ENCODE measurements around the gene BCL3. TPM values are rescaled to one million over a fixed set of nuclear protein-coding genes. Genes with fewer than 3 reads are reported as not detected.

The BCL3 gene, protein sequence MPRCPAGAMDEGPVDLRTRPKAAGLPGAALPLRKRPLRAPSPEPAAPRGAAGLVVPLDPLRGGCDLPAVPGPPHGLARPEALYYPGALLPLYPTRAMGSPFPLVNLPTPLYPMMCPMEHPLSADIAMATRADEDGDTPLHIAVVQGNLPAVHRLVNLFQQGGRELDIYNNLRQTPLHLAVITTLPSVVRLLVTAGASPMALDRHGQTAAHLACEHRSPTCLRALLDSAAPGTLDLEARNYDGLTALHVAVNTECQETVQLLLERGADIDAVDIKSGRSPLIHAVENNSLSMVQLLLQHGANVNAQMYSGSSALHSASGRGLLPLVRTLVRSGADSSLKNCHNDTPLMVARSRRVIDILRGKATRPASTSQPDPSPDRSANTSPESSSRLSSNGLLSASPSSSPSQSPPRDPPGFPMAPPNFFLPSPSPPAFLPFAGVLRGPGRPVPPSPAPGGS
- total RNA-seq (2.7 TPM), polyA plus RNA-seq (ENCODE audit: insufficient read depth in 1 of 8, insufficient read length in 8 of 8, low replicate concordance in 1 of 8) (10 to 100 TPM; 10.8 to 19.2 (median 14.5) TPM)
- long read RNA-seq, donor 1, partial matches to known transcripts: 0 of 4 reads
- long read RNA-seq, donor 1, other reads (novel, unspliced or antisense): 0 of 4 reads
- long read RNA-seq, donor 2, partial matches to known transcripts: 0 of 3 reads
- long read RNA-seq, donor 2, other reads (novel, unspliced or antisense): 0 of 3 reads
- long read RNA-seq, donor 3, transcript BCL3-201 (9 exons, 2,038 nt): major isoform, 10 of 11 reads
- long read RNA-seq, donor 3, partial matches to known transcripts: 0 of 11 reads
- long read RNA-seq, donor 3, other reads (novel, unspliced or antisense): 0 of 11 reads
- long read RNA-seq, donor 4, partial matches to known transcripts: 10 of 19 reads
- long read RNA-seq, donor 4, other reads (novel, unspliced or antisense): 0 of 19 reads
- long read RNA-seq, donor 5, partial matches to known transcripts: 0 of 6 reads
- long read RNA-seq, donor 5, other reads (novel, unspliced or antisense): 0 of 6 reads
- long read RNA-seq, donor 6, partial matches to known transcripts: 0 of 3 reads
- long read RNA-seq, donor 6, other reads (novel, unspliced or antisense): 0 of 3 reads
- long read RNA-seq, donor 7, partial matches to known transcripts: 0 of 5 reads
- long read RNA-seq, donor 7, other reads (novel, unspliced or antisense): 0 of 5 reads
- long read RNA-seq, donor 8, partial matches to known transcripts: 0 of 3 reads
- long read RNA-seq, donor 8, other reads (novel, unspliced or antisense): 0 of 3 reads
- long read RNA-seq, donor 9, partial matches to known transcripts: 0 of 6 reads
- long read RNA-seq, donor 9, other reads (novel, unspliced or antisense): 0 of 6 reads
- long read RNA-seq, donor 10, partial matches to known transcripts: 0 of 1 reads
- long read RNA-seq, donor 10, other reads (novel, unspliced or antisense): 0 of 1 reads
- long read RNA-seq, donor 11, partial matches to known transcripts: 0 of 8 reads
- long read RNA-seq, donor 11, other reads (novel, unspliced or antisense): 0 of 8 reads

GRCh38 chr19:44748426-44749254 lies at the start of gene BCL3:
BCL3 (plus strand) TSS chr19:44748708; CDS start chr19:44748791, 83 bp downstream.
- Histone ChIP-seq H3K9me3 (replicated peaks; ENCODE audit: control insufficient read depth, low read depth, low read length) (no peaks in the 10 kb centered on the region), H3K4me3 (ENCODE audit: low read length) (peak within 1 kb of the TSS; percentile 64), H3K27ac (ENCODE audit: low read length) (peak within 1 kb of the TSS; percentile 79), H3K36me3 (ENCODE audit: control insufficient read depth, insufficient read depth, low read length) (peaks cover 16% of the 10 kb centered on the region), H3K4me1 (ENCODE audit: control insufficient read depth, insufficient read depth, low read length) (peaks cover 63% of the 10 kb centered on the region), H3K27me3 (ENCODE audit: control insufficient read depth, insufficient read depth, low read length) (no peaks in the 10 kb centered on the region)
- no peak for DNase-seq
- WGBS (ENCODE audit: insufficient coverage): under 1% methylated on average over 82 of the region's 88 CpGs

GRCh38 chr19:44700547-44700946 lies 48.0 kb upstream of the BCL3 start:
- Histone ChIP-seq H3K4me1 (ENCODE audit: control insufficient read depth, insufficient read depth, low read length) (peaks cover 8% of the 10 kb centered on the region), H3K9me3 (replicated peaks; ENCODE audit: control insufficient read depth, low read depth, low read length) (no peaks in the 10 kb centered on the region), H3K36me3 (ENCODE audit: control insufficient read depth, insufficient read depth, low read length) (no peaks in the 10 kb centered on the region), H3K4me3 (ENCODE audit: low read length) (no peak overlapping the region), H3K27ac (ENCODE audit: low read length) (no peak overlapping the region), H3K27me3 (ENCODE audit: control insufficient read depth, insufficient read depth, low read length) (peaks cover 2% of the 10 kb centered on the region)
- WGBS (ENCODE audit: insufficient coverage): 81% methylated on average over 4 of the region's 5 CpGs
- DNase-seq: no peak

GRCh38 chr19:44701228-44701627 lies 47.3 kb upstream of the BCL3 start:
- Histone ChIP-seq H3K27ac (ENCODE audit: low read length) (no peak overlapping the region), H3K4me1 (ENCODE audit: control insufficient read depth, insufficient read depth, low read length) (peaks cover 14% of the 10 kb centered on the region), H3K4me3 (ENCODE audit: low read length) (no peak overlapping the region), H3K36me3 (ENCODE audit: control insufficient read depth, insufficient read depth, low read length) (no peaks in the 10 kb centered on the region), H3K27me3 (ENCODE audit: control insufficient read depth, insufficient read depth, low read length) (peaks cover 2% of the 10 kb centered on the region), H3K9me3 (replicated peaks; ENCODE audit: control insufficient read depth, low read depth, low read length) (no peaks in the 10 kb centered on the region)
- 90% methylated on average over 5 of the region's 15 CpGs for WGBS (ENCODE audit: insufficient coverage)
- no peak for DNase-seq

DNA sequence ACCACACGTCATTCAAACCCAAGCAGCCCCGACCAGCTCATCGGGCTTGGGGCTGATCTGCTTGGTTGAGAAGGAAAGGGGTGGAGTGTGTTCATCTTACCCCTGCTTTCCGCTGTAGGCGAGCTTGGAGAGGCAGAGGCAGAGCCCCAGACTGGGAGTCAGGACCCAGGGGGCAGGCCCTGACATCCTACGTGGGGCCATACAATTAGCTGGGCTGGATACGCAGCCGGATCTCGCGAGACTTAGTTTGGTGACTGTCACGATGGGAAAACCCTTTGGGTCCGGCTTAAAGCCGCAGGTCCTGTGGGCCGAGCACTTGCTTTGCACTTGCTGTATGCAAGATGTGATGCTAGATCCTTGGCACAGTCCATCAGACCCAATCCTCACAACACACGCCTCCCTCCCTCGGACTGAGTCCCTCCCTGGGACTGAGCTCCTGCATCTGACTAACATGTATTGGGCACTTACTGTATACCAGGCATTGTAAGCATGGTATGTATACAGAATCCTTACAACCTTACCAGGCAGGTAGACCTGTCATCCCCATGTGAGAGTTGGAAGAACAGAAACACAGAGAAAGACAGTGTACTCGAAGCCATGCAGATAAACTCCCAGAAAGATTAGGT lies 45.8 kb upstream of the BCL3 start:
- 64% methylated on average over 11 of the region's 17 CpGs for WGBS (ENCODE audit: insufficient coverage)
- DNase-seq: no peak

DNA sequence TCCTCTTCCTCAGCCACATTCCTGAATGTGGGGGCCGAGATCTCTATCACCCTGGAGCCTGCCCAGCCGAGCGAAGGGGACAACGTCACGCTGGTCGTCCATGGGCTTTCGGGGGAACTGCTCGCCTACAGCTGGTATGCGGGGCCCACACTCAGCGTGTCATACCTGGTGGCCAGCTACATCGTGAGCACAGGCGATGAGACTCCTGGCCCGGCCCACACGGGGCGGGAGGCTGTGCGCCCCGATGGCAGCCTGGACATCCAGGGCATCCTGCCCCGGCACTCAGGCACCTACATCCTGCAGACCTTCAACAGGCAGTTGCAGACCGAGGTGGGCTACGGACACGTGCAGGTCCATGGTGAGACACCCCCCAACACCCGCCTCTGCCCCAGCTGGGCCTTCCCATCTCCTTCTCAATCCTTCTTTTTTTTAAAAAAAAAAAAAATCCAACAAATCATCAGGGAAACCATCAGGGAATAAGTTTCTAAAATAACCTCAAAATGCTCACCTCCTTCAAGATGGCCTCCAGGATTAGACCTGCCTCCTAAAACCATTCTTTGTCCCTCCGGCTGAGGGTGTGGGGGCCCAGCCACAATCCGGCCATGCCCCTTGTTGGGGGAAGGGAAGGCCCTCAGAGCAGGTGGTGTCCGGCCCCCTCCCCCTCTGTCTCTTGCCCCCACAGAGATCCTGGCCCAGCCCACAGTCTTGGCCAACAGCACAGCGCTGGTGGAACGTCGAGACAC lies 45.0 kb upstream of the BCL3 start:
- peaks cover 22% of the 10 kb centered on the region for H3K4me1 ChIP-seq (ENCODE audit: control insufficient read depth, insufficient read depth, low read length)
- WGBS (ENCODE audit: insufficient coverage): 80% methylated on average over 26 of the region's 28 CpGs
- H3K36me3 ChIP-seq (ENCODE audit: control insufficient read depth, insufficient read depth, low read length): no peaks in the 10 kb centered on the region
- H3K27ac ChIP-seq (ENCODE audit: low read length): no peak overlapping the region
- no peak overlapping the region for H3K4me3 ChIP-seq (ENCODE audit: low read length)
- H3K27me3 ChIP-seq (ENCODE audit: control insufficient read depth, insufficient read depth, low read length): no peaks in the 10 kb centered on the region
- H3K9me3 ChIP-seq (replicated peaks; ENCODE audit: control insufficient read depth, low read depth, low read length): no peaks in the 10 kb centered on the region
- no peak for DNase-seq

More for the DNA sequence above, 45.8 kb upstream of the BCL3 start:
- no peak overlapping the region for H3K27ac ChIP-seq (ENCODE audit: low read length)
- no peak overlapping the region for H3K4me3 ChIP-seq (ENCODE audit: low read length)
- H3K4me1 ChIP-seq (ENCODE audit: control insufficient read depth, insufficient read depth, low read length): peaks cover 19% of the 10 kb centered on the region
- no peaks in the 10 kb centered on the region for H3K9me3 ChIP-seq (replicated peaks; ENCODE audit: control insufficient read depth, low read depth, low read length)
- H3K27me3 ChIP-seq (ENCODE audit: control insufficient read depth, insufficient read depth, low read length): no peaks in the 10 kb centered on the region
- no peaks in the 10 kb centered on the region for H3K36me3 ChIP-seq (ENCODE audit: control insufficient read depth, insufficient read depth, low read length)

GRCh38 chr19:44704982-44705381 lies 43.5 kb upstream of the BCL3 start:
- WGBS (ENCODE audit: insufficient coverage): 63% methylated on average over 1 of the region's 1 CpG
- DNase-seq: no peak

GRCh38 chr19:44705502-44706010 lies 43.0 kb upstream of the BCL3 start:
- Histone ChIP-seq H3K27ac (ENCODE audit: low read length) (peak overlapping the region; percentile 63), H3K9me3 (replicated peaks; ENCODE audit: control insufficient read depth, low read depth, low read length) (no peaks in the 10 kb centered on the region)

More at GRCh38 chr19:44704982-44705381, 43.5 kb upstream of the BCL3 start:
- Histone ChIP-seq H3K9me3 (replicated peaks; ENCODE audit: control insufficient read depth, low read depth, low read length) (no peaks in the 10 kb centered on the region), H3K27me3 (ENCODE audit: control insufficient read depth, insufficient read depth, low read length) (no peaks in the 10 kb centered on the region), H3K36me3 (ENCODE audit: control insufficient read depth, insufficient read depth, low read length) (no peaks in the 10 kb centered on the region), H3K4me3 (ENCODE audit: low read length) (no peak overlapping the region), H3K4me1 (ENCODE audit: control insufficient read depth, insufficient read depth, low read length) (peaks cover 22% of the 10 kb centered on the region), H3K27ac (ENCODE audit: low read length) (no peak overlapping the region)

DNA sequence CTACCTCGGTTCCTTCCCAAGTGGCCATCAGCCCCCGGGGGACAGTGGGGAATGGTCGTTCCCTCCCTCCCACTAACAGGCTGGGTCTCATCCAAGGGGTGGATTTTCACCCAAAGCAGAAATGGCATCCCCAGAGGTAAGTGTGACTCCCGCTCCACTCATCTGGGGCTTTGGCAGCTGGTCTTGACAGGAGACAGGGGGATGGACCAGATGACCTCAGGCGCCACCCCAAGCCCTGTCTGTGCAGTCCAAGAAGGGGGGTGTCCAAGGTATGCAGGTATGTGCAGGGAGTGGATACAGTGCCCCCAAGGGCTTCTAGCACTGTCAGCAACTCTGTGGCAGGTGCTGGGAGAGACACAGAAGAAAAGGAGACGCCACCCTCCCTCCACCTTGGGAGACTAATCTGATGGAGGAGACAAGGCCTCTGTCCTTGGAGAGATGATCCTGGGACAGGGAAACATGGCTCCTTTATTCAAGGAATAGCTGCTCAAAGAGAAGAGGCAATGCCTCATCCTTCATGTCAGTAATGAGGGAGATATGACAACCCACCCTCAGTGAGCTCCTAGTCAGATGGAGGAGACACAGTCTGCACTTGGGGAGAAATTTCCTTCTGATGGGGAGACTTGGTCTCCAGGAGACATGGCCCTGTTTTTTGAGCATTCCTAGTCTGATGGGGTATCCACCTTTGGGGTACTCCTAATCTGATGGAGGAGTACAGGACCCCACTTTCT lies 41.8 kb upstream of the BCL3 start:
- WGBS (ENCODE audit: insufficient coverage): 62% methylated on average over 5 of the region's 6 CpGs
- no peak for DNase-seq
- no peaks in the 10 kb centered on the region for H3K36me3 ChIP-seq (ENCODE audit: control insufficient read depth, insufficient read depth, low read length)
- peaks cover 22% of the 10 kb centered on the region for H3K4me1 ChIP-seq (ENCODE audit: control insufficient read depth, insufficient read depth, low read length)
- H3K27me3 ChIP-seq (ENCODE audit: control insufficient read depth, insufficient read depth, low read length): no peaks in the 10 kb centered on the region
- no peak overlapping the region for H3K4me3 ChIP-seq (ENCODE audit: low read length)
- no peaks in the 10 kb centered on the region for H3K9me3 ChIP-seq (replicated peaks; ENCODE audit: control insufficient read depth, low read depth, low read length)
- peak overlapping the region; percentile 71 for H3K27ac ChIP-seq (ENCODE audit: low read length)

More at GRCh38 chr19:44705502-44706010, 43.0 kb upstream of the BCL3 start:
- no peak for DNase-seq
- H3K27me3 ChIP-seq (ENCODE audit: control insufficient read depth, insufficient read depth, low read length): no peaks in the 10 kb centered on the region
- WGBS (ENCODE audit: insufficient coverage): 87% methylated on average over 11 of the region's 12 CpGs
- H3K4me1 ChIP-seq (ENCODE audit: control insufficient read depth, insufficient read depth, low read length): peaks cover 22% of the 10 kb centered on the region
- H3K36me3 ChIP-seq (ENCODE audit: control insufficient read depth, insufficient read depth, low read length): no peaks in the 10 kb centered on the region
- H3K4me3 ChIP-seq (ENCODE audit: low read length): no peak overlapping the region

Data from muscle of leg (tissue), 16 donors.